OCI-LY1 (cell line): ENCODE data around the gene SLC25A11.
"Not testable (repeated sequence)": the region's sequence is repeated elsewhere in the genome, so short reads cannot be mapped to it uniquely, and the experiment has no call there.

ENCODE experiments used
- H2AFZ ChIP-seq: fragments of 200-600 bp; sonication (generic), shearing (Covaris generic); 2 replicates; pipeline ENCODE4 v1.6.0; 2014; ENCODE audit warnings: antibody characterized with exemption, mild to moderate bottlenecking, low read length
- H3F3A ChIP-seq: fragments of 200-600 bp; sonication (generic), shearing (Covaris generic); 2 replicates; pipeline ENCODE4 v1.6.0; 2014; ENCODE audit warnings: mild to moderate bottlenecking, antibody characterized with exemption, low read length, moderate library complexity; ENCODE audit not compliant: insufficient read depth
- H3K27ac ChIP-seq: fragments of 200-600 bp; sonication (generic); 2 replicates; pipeline ENCODE4 v1.5.1; 2014; ENCODE audit warnings: low read length, mixed run types, mild to moderate bottlenecking, low read depth; ENCODE audit not compliant: poor library complexity, severe bottlenecking
- H3K27me3 ChIP-seq: fragments of 200-600 bp; sonication (generic); 2 replicates; pipeline ENCODE4 v1.6.0; 2014; ENCODE audit warnings: antibody characterized with exemption, mild to moderate bottlenecking, low read length, moderate library complexity; ENCODE audit not compliant: insufficient read depth
- H3K36me3 ChIP-seq: fragments of 200-600 bp; sonication (generic); 2 replicates; pipeline ENCODE4 v1.6.1; 2014; ENCODE audit warnings: mild to moderate bottlenecking, antibody characterized with exemption, low read length, moderate library complexity, mixed read lengths; ENCODE audit not compliant: insufficient read depth
- H3K4me1 ChIP-seq: fragments of 200-600 bp; sonication (generic); 2 replicates; pipeline ENCODE4 v1.5.1; 2014; ENCODE audit warnings: mild to moderate bottlenecking, low read length, moderate library complexity; ENCODE audit not compliant: insufficient read depth, severe bottlenecking
- H3K4me2 ChIP-seq: fragments of 200-600 bp; sonication (generic), shearing (Covaris generic); 2 replicates; pipeline ENCODE4 v1.6.1; 2014; ENCODE audit warnings: low read length
- H3K4me3 ChIP-seq: fragments of 200-600 bp; sonication (generic); 2 replicates; pipeline ENCODE4 v1.5.1; 2014; ENCODE audit warnings: low read length, low read depth, mild to moderate bottlenecking, mixed read lengths; ENCODE audit not compliant: poor library complexity, severe bottlenecking
- H3K79me2 ChIP-seq: fragments of 200-600 bp; shearing (Covaris generic); 2 replicates; pipeline ENCODE4 v1.6.1; 2016; ENCODE audit warnings: mixed run types, low read length, mixed read lengths; ENCODE audit not compliant: insufficient read depth
- H3K9ac ChIP-seq: fragments of 200-600 bp; sonication (generic), shearing (Covaris generic); 2 replicates; pipeline ENCODE4 v1.6.1; 2014; ENCODE audit warnings: mild to moderate bottlenecking, low read length, mixed read lengths
- H3K9me2 ChIP-seq: fragments of 200-600 bp; sonication (generic), shearing (Covaris generic); 2 replicates; pipeline ENCODE4 v1.6.1; 2014; ENCODE audit warnings: low read depth, mild to moderate bottlenecking, low read length, mixed read lengths
- H3K9me3 ChIP-seq: fragments of 200-600 bp; shearing (Covaris generic); 2 replicates; pipeline ENCODE4 v1.6.1; 2014; ENCODE audit warnings: low read length, mixed read lengths
- H4K20me1 ChIP-seq: fragments of 200-600 bp; sonication (generic), shearing (Covaris generic); 2 replicates; pipeline ENCODE4 v1.6.0; 2016; ENCODE audit warnings: mild to moderate bottlenecking, low read length; ENCODE audit not compliant: insufficient read depth
- EZH2 ChIP-seq: fragments of 200-600 bp; sonication (generic), shearing (Covaris generic); IDR thresholded peaks from 2 replicates; pipeline ENCODE4 v1.8.0; 2017; ENCODE audit warnings: borderline replicate concordance, mixed run types, mild to moderate bottlenecking, antibody characterized with exemption, low read length, moderate library complexity, mixed read lengths
- TF ChIP-seq, protein P1 (sequence below): fragments of 200-600 bp; sonication (generic), shearing (Covaris generic); IDR thresholded peaks from 2 replicates; pipeline ENCODE4 v1.5.1; 2017; ENCODE audit warnings: mild to moderate bottlenecking, antibody characterized with exemption, low read length, moderate library complexity, mixed read lengths

SLC25A11 gene

DNA sequence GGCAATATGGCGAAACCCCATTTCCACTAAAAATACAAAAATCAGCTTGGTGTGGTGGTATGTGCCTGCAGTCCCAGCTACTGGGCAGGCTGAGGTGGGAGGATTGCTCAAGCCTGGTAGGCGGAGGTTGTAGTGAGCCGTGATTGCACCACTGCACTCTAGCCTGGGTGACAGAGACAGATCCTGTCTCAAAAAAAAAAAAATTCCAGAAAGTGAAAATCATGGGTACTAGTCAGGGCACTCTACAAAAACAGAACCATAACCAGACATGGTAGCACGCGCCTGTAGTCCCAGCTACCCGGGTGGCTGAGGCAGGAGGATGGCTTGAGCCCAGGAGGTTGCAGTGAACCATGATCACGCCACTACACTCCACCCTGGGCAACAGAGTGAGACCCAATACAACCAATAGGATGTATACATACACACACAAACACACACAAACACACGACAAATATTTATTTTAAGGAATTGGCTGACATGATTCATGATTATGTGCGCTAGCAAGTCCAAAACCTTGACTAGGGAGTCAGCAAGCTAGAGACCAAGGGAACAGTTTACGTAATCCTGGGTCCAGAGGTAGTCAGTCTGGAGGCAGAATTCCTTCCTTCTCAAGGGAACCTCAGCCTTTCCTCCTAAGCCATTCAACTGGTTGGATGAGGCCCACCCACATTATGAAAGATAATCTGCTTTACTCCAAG is 19.3 kb downstream of the SLC25A11 start:
- Histone ChIP-seq H3K9me2 (no peaks in the 10 kb centered on the region), H4K20me1 (no peaks in the 10 kb centered on the region), H3F3A (no peaks in the 10 kb centered on the region), H3K4me1 (no peaks in the 10 kb centered on the region), H3K27ac (no peak overlapping the region), H3K9ac (no peak overlapping the region), H3K36me3 (no peaks in the 10 kb centered on the region), H3K4me2 (no peak overlapping the region), H3K27me3 (no peaks in the 10 kb centered on the region), H3K79me2 (no peaks in the 10 kb centered on the region), H2AFZ (no peak overlapping the region), H3K9me3 (no peaks in the 10 kb centered on the region), H3K4me3 (no peak overlapping the region)
- no peak for TF ChIP-seq EZH2
- TF ChIP-seq, protein P1, sequence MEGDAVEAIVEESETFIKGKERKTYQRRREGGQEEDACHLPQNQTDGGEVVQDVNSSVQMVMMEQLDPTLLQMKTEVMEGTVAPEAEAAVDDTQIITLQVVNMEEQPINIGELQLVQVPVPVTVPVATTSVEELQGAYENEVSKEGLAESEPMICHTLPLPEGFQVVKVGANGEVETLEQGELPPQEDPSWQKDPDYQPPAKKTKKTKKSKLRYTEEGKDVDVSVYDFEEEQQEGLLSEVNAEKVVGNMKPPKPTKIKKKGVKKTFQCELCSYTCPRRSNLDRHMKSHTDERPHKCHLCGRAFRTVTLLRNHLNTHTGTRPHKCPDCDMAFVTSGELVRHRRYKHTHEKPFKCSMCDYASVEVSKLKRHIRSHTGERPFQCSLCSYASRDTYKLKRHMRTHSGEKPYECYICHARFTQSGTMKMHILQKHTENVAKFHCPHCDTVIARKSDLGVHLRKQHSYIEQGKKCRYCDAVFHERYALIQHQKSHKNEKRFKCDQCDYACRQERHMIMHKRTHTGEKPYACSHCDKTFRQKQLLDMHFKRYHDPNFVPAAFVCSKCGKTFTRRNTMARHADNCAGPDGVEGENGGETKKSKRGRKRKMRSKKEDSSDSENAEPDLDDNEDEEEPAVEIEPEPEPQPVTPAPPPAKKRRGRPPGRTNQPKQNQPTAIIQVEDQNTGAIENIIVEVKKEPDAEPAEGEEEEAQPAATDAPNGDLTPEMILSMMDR, result no peak

DNA sequence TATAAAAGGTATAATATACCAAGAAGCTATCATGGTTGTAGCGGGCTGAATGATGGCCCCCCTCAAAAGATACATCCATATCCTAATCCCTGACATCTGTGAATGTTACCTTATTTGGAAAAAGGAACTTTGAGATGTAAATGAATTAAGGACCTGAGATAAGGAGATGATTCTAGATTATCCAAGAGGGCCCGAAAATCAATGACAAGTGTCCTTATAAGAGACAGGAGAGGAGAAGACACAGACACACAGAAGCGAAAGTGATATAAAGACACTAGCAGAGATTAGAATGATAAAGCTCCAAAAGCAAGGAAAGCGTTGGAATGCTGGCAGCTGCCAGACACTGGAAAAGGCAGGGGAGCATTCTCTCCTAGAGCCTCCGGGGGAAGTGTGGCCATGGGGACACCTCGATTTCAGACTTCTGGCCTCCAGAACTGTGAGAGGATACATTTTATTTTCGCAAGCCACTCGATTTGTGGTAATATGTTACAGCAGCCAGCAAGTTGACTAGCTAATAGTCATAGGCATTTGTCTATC is 20.3 kb downstream of the SLC25A11 start:
- no peak overlapping the region for H3K4me3 ChIP-seq
- H2AFZ ChIP-seq, result no peak overlapping the region
- H3K4me1 ChIP-seq, result no peaks in the 10 kb centered on the region
- H3F3A ChIP-seq, result no peaks in the 10 kb centered on the region
- no peaks in the 10 kb centered on the region for H3K79me2 ChIP-seq
- no peak overlapping the region for H3K9ac ChIP-seq
- no peaks in the 10 kb centered on the region for H3K27me3 ChIP-seq
- H3K27ac ChIP-seq, result no peak overlapping the region
- no peaks in the 10 kb centered on the region for H3K9me2 ChIP-seq
- H4K20me1 ChIP-seq, result no peaks in the 10 kb centered on the region
- H3K36me3 ChIP-seq, result no peaks in the 10 kb centered on the region
- no peak for TF ChIP-seq EZH2
- TF ChIP-seq, protein P1, result no peak
- H3K4me2 ChIP-seq, result no peak overlapping the region
- no peaks in the 10 kb centered on the region for H3K9me3 ChIP-seq

DNA sequence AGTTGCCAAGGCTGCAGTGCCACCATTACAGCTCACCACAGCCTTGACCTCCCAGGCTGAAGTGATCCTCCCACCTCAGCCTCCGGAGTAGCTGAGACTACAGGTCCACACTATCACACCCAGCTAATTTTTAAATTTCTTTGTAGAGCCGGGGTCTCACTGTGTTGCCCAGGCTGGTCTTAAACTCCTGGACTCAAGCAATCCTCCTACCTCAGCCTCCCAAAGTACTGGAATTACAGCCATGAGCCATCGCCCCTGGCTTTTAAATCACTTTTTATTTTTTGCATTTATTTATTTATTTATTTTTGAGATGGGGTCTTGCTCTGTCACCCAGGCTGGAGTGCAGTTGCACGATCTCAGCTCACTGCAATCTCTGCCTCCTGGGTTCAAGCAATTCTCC is 25.3 kb downstream of the SLC25A11 start:
- H4K20me1 ChIP-seq, H3K27me3 ChIP-seq, H3K4me2 ChIP-seq, H2AFZ ChIP-seq, H3K9me3 ChIP-seq, H3K4me3 ChIP-seq, H3F3A ChIP-seq, H3K9ac ChIP-seq, H3K27ac ChIP-seq, H3K36me3 ChIP-seq, H3K4me1 ChIP-seq, H3K79me2 ChIP-seq, H3K9me2 ChIP-seq: not testable (repeated sequence)

DNA sequence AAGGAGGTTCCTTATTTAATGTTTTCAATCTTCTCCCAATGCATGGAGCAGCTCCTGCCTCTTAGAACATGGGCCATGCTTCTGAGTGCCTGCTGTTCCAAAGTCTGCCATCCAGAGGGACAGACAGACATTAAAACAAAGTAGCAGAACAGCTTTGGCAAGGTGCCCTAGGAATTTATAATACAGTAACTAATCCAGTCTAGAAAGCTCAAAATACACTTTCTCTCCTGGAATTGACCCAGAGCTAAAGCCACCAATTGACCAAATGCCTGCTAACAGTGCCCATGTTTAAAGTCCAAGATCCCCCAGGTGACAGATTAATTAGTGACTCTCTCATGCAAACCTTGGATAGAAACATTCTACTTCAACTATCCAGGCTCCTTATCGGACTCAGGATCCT is 25.9 kb downstream of the SLC25A11 start:
- Histone ChIP-seq H4K20me1 (no peaks in the 10 kb centered on the region), H3K9me3 (no peaks in the 10 kb centered on the region), H3K4me3 (no peak overlapping the region), H3K36me3 (no peaks in the 10 kb centered on the region), H3K27ac (no peak overlapping the region), H3K4me2 (no peak overlapping the region), H3K79me2 (no peaks in the 10 kb centered on the region), H3K27me3 (no peaks in the 10 kb centered on the region), H3K4me1 (no peaks in the 10 kb centered on the region), H2AFZ (no peak overlapping the region), H3F3A (no peaks in the 10 kb centered on the region), H3K9me2 (no peaks in the 10 kb centered on the region), H3K9ac (no peak overlapping the region)
- TF ChIP-seq, protein P1, result no peak
- TF ChIP-seq EZH2, result no peak
